Kidney (tissue), 22 donors: ENCODE data around the gene DIPK1B. TPM values are rescaled to one million over a fixed set of nuclear protein-coding genes. Genes with fewer than 3 reads are reported as not detected.
A peak's percentile ranks its signal among the peaks of the same experiment; 100 is the strongest.

Experiments used
- DNase-seq, 5 donors: peaks; one replicate each; pipeline ENCODE4 v3.0.0-alpha.2; 2013 to 2020
- FAIRE-seq: peaks from 2 replicates; lab custom pipeline; 2012; peaks lifted over from hg19 to GRCh38; lab: Jason Lieb, UNC
- H3K27ac ChIP-seq, 2 donors: one replicate each; pipeline ENCODE4 v1.7.0; 2013; ENCODE audit warnings: low read depth in 2 of 2, low read length in 2 of 2, inconsistent platforms in 1 of 2
- H3K27me3 ChIP-seq: one replicate; pipeline ENCODE4 v1.7.1; 2013; ENCODE audit warnings: low read length, inconsistent platforms; ENCODE audit not compliant: control insufficient read depth, insufficient read depth
- H3K36me3 ChIP-seq, 3 donors: one replicate each; pipeline versions ENCODE4 v1.7.0 to v1.7.1; 2013; ENCODE audit warnings: low read length in 3 of 3, control low read depth in 1 of 3, inconsistent platforms in 1 of 3; ENCODE audit not compliant: insufficient read depth in 3 of 3, control insufficient read depth in 2 of 3
- H3K4me1 ChIP-seq, 3 donors: one replicate each; pipeline versions ENCODE4 v1.7.0 to v1.7.1; 2013; ENCODE audit warnings: low read length in 3 of 3, inconsistent platforms in 1 of 3, low read depth in 1 of 3; ENCODE audit not compliant: control insufficient read depth in 2 of 3, insufficient read depth in 2 of 3
- H3K4me3 ChIP-seq, 3 donors: one replicate each; pipeline versions ENCODE4 v1.7.0 to v1.8.1; 2013; ENCODE audit warnings: low read length in 3 of 3, control low read depth in 1 of 3, inconsistent platforms in 1 of 3
- H3K9ac ChIP-seq, 3 donors: one replicate each; pipeline versions ENCODE4 v1.7.0 to v1.7.1; 2013; ENCODE audit warnings: low read length in 3 of 3, control low read depth in 1 of 3, inconsistent platforms in 1 of 3
- H3K9me3 ChIP-seq, 3 donors: one replicate each; pipeline versions ENCODE4 v1.7.0 to v1.7.1; 2013; ENCODE audit warnings: low read length in 3 of 3, control low read depth in 1 of 3, inconsistent platforms in 1 of 3; ENCODE audit not compliant: control insufficient read depth in 2 of 3, insufficient read depth in 1 of 3
- intact Hi-C: fragments of 100-400 bp; cut with DNase I; formaldehyde crosslinking; loops from one replicate; pipeline ENCODE4 v1.11.1; 2022
- long read RNA-seq, 10 donors: library from polyadenylated mRNA in 1 of 10; unstranded in 1 of 10; transcript quantifications; one replicate each; pipeline ENCODE4 v2.0.0 and lab custom pipeline, GENCODE V29; 2021 to 2026
- polyA plus RNA-seq: library from polyadenylated mRNA; stranded (reverse); fragments of 350-450 nt; fragmentation: Illumina TruSeq; extraction: RNeasy Lipid Tissue Mini Kit (QIAGEN cat#74804); gene quantifications from one replicate; pipeline ENCODE4 v1.2.3, GENCODE V29; 2014; ENCODE audit warnings: low read depth, low replicate concordance; ENCODE audit not compliant: insufficient read depth
- total RNA-seq: library from RNA; stranded (reverse); fragmentation: NEBNext Ultra II Directional; extraction: Animal tissue kit (Norgen Biotek cat#: 25700); gene quantifications from one replicate; pipeline ENCODE4 v1.2.1, GENCODE V29; 2021
- TF ChIP-seq, protein P1 (sequence below): IDR thresholded peaks from 3 replicates; pipeline ENCODE4 v1.5.1; 2012; ENCODE audit warnings: mild to moderate bottlenecking, moderate library complexity, borderline replicate concordance; ENCODE audit not compliant: insufficient read depth; ENCODE audit errors: extremely low read depth
- donor health status: control.
- donor health status: control.
- donor health status: control.
- donor health status: control.
- donor health status: control.
- donor health status: DM: yes; HTN: yes; CAD: no.
- donor health status: Normal renal cell carcinoma (clear cell type).

The DIPK1B gene
- total RNA-seq (7.5 TPM), polyA plus RNA-seq (22.6 TPM)
- long read RNA-seq, donor 1, transcript FAM69B-202 (5 exons, 1,668 nt), result major isoform, 27 of 29 reads
- long read RNA-seq, donor 1, partial matches to known transcripts, result 0 of 29 reads
- long read RNA-seq, donor 1, other reads (novel, unspliced or antisense), result 0 of 29 reads
- long read RNA-seq, donor 2, transcript FAM69B-202 (5 exons, 1,668 nt), result major isoform, 26 of 27 reads
- long read RNA-seq, donor 2, partial matches to known transcripts, result 0 of 27 reads
- long read RNA-seq, donor 2, other reads (novel, unspliced or antisense), result 0 of 27 reads
- long read RNA-seq, donor 3, transcript FAM69B-202 (5 exons, 1,668 nt), result major isoform, 24 of 24 reads
- long read RNA-seq, donor 3, partial matches to known transcripts, result 0 of 24 reads
- long read RNA-seq, donor 3, other reads (novel, unspliced or antisense), result 0 of 24 reads
- long read RNA-seq, donor 4, transcript FAM69B-202 (5 exons, 1,668 nt), result major isoform, 24 of 216 reads
- long read RNA-seq, donor 4, partial matches to known transcripts, result 157 of 216 reads
- long read RNA-seq, donor 4, other reads (novel, unspliced or antisense), result 33 of 216 reads
- long read RNA-seq, donor 5, partial matches to known transcripts, result 0 of 1 reads
- long read RNA-seq, donor 5, other reads (novel, unspliced or antisense), result 0 of 1 reads
- long read RNA-seq, donor 6, transcript FAM69B-202 (5 exons, 1,668 nt), result major isoform, 26 of 43 reads
- long read RNA-seq, donor 6, partial matches to known transcripts, result 17 of 43 reads
- long read RNA-seq, donor 6, other reads (novel, unspliced or antisense), result 0 of 43 reads
- long read RNA-seq, donor 7, transcript FAM69B-202 (5 exons, 1,668 nt), result major isoform, 9 of 14 reads
- long read RNA-seq, donor 7, partial matches to known transcripts, result 1 of 14 reads
- long read RNA-seq, donor 7, other reads (novel, unspliced or antisense), result 4 of 14 reads
- long read RNA-seq, donor 8, transcript FAM69B-202 (5 exons, 1,668 nt), result major isoform, 28 of 197 reads
- long read RNA-seq, donor 8, partial matches to known transcripts, result 7 of 197 reads
- long read RNA-seq, donor 8, other reads (novel, unspliced or antisense), result 161 of 197 reads
- long read RNA-seq, donor 9, transcript FAM69B-202 (5 exons, 1,668 nt), result major isoform, 11 of 11 reads
- long read RNA-seq, donor 9, partial matches to known transcripts, result 0 of 11 reads
- long read RNA-seq, donor 9, other reads (novel, unspliced or antisense), result 0 of 11 reads
- long read RNA-seq, donor 10, transcript FAM69B-202 (5 exons, 1,668 nt), result major isoform, 21 of 23 reads
- long read RNA-seq, donor 10, partial matches to known transcripts, result 0 of 23 reads
- long read RNA-seq, donor 10, other reads (novel, unspliced or antisense), result 0 of 23 reads

DNA sequence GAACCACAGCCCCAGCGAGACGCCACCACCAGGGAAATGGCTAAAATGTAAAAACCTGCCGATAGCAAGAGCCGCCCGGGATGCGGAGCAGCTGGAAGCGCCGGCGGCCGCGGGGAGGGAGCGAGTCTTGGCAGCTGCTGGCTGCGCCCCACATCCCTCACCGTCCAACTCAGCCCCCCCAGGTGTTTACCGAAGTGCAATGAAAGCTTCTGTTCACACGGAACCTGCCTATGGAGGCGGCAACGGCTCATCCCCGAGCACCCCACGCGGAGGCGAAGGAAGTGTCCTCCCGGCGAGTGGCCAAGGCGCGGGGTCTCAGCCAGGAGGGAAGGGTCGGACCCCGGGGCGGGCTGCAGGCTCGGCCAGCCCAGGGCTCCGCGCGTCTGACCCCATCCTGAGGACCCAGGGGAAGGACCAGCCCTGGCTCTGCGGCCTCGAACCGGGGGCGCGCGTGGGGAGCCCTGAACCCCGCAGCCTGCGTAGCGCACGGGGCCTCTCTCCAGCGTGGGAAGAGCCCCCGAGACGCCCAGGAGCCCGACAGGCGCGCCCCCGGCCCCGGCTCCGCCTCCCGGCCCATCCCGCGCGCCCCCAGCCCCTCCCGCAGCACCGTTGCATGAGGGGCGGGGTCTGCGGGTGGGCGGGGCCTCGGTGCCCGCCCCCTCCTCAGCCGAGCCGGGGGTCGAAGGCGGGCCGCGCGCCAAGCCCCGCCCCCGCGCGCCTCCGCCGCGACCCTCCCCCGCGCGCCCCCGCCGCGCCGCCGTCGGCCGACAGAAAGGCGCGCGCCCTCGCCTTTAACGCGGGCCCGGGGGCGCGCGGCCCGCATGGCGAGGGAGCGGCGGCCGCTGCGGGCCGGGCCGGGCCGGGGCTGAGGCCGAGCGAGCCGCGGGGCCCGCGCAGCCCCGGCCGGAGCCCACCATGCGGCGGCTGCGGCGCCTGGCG is at the start of gene DIPK1B:
Gene DIPK1B, plus strand, starts transcription at position 822 of the 939 bp plus-strand sequence. Its CDS starts 94 bp downstream, at position 916.
- Histone ChIP-seq H3K27me3 (no peaks in the 10 kb centered on the region), H3K4me1 (peaks cover 0 to 24% (median 0%) of the 10 kb centered on the region in 3 donors), H3K9me3 (no peaks in the 10 kb centered on the region), H3K27ac (peak within 1 kb of the TSS; percentile 23 to 57), H3K4me3 (peak within 1 kb of the TSS; percentile 26 to 53 (median 34)), H3K36me3 (no peaks in the 10 kb centered on the region), H3K9ac (peak within 1 kb of the TSS in 2 of 3 donors; percentile 16 to 19)
- intact Hi-C loops, result no loop called here
- DNase-seq, result peak in 4 of 5 donors; percentile 64 to 88 (median 75)
- FAIRE-seq, result no peak
- TF ChIP-seq, protein P1, sequence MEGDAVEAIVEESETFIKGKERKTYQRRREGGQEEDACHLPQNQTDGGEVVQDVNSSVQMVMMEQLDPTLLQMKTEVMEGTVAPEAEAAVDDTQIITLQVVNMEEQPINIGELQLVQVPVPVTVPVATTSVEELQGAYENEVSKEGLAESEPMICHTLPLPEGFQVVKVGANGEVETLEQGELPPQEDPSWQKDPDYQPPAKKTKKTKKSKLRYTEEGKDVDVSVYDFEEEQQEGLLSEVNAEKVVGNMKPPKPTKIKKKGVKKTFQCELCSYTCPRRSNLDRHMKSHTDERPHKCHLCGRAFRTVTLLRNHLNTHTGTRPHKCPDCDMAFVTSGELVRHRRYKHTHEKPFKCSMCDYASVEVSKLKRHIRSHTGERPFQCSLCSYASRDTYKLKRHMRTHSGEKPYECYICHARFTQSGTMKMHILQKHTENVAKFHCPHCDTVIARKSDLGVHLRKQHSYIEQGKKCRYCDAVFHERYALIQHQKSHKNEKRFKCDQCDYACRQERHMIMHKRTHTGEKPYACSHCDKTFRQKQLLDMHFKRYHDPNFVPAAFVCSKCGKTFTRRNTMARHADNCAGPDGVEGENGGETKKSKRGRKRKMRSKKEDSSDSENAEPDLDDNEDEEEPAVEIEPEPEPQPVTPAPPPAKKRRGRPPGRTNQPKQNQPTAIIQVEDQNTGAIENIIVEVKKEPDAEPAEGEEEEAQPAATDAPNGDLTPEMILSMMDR, result no peak

DNA sequence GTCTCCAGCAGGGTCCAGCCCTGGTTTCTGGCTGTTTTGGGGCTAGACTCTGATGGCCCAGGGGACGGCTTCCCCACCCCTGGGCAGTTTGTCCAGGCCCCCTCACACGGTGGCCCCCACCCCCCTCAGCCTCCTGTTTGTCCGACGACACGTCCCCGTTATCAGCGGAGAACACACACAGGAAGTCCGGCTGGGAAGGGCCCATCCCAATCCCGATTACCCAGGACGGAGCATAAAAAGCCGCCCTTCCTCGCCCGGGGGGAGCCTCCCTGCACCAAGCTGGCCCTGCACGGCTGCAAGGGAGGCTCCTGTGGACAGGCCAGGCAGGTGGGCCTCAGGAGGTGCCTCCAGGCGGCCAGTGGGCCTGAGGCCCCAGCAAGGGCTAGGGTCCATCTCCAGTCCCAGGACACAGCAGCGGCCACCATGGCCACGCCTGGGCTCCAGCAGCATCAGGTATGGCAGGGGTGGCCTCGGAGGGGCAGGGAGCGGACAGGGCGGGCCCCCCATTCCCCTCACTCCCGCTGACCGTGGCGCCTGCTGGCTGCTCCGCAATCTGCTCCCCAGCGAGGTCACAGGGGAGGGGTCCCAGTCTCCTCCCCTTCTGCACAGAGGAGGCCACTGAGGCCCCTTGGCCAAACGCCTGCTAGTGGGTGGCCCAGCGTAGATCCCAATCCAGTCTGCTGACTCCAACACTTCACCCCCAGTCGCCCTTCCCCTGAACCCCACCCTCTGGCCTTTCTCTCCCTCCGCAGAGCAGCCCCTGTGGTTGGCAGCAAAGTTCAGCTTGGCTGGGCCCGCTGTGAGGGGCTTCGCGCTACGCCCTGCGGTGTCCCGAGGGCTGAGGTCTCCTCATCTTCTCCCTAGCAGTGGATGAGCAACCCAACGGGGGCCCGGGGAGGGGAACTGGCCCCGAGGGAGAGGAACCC is 49.5 kb upstream of the DIPK1B start, which contains the start of gene EGFL7:
Gene EGFL7, plus strand, starts transcription at position 261 of the 926 bp plus-strand sequence. CDS start 5,367 bp downstream, outside the sequence.
- DNase-seq, result peak in 1 of 5 donors; percentile 62
- H3K36me3 ChIP-seq, result no peaks in the 10 kb centered on the region
- no peaks in the 10 kb centered on the region for H3K9me3 ChIP-seq
- TF ChIP-seq, protein P1, result no peak
- H3K27me3 ChIP-seq, result no peaks in the 10 kb centered on the region
- peak within 1 kb of the TSS in 2 of 3 donors; percentile 54 to 55 for H3K4me3 ChIP-seq
- peak within 1 kb of the TSS; percentile 82 to 88 for H3K27ac ChIP-seq
- intact Hi-C loops, result no loop called here
- no peak for FAIRE-seq
- H3K4me1 ChIP-seq, result no peaks in the 10 kb centered on the region
- H3K9ac ChIP-seq, result peak within 1 kb of the TSS in 2 of 3 donors; percentile 46 to 67
